Activated effector memory CD4-positive, alpha-beta T cell treated with Interleukin-2 at 50 U/mL for 16 hours (primary cell): ENCODE measurements around the gene KLHL42.
"Not testable (repeated sequence)": the region's sequence is repeated elsewhere in the genome, so short reads cannot be mapped to it uniquely, and the experiment has no call there.

Experiments
- DNase-seq: peaks from one replicate; pipeline ENCODE4 v3.0.0-alpha.2; 2020

KLHL42 gene, protein sequence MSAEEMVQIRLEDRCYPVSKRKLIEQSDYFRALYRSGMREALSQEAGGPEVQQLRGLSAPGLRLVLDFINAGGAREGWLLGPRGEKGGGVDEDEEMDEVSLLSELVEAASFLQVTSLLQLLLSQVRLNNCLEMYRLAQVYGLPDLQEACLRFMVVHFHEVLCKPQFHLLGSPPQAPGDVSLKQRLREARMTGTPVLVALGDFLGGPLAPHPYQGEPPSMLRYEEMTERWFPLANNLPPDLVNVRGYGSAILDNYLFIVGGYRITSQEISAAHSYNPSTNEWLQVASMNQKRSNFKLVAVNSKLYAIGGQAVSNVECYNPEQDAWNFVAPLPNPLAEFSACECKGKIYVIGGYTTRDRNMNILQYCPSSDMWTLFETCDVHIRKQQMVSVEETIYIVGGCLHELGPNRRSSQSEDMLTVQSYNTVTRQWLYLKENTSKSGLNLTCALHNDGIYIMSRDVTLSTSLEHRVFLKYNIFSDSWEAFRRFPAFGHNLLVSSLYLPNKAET

DNA sequence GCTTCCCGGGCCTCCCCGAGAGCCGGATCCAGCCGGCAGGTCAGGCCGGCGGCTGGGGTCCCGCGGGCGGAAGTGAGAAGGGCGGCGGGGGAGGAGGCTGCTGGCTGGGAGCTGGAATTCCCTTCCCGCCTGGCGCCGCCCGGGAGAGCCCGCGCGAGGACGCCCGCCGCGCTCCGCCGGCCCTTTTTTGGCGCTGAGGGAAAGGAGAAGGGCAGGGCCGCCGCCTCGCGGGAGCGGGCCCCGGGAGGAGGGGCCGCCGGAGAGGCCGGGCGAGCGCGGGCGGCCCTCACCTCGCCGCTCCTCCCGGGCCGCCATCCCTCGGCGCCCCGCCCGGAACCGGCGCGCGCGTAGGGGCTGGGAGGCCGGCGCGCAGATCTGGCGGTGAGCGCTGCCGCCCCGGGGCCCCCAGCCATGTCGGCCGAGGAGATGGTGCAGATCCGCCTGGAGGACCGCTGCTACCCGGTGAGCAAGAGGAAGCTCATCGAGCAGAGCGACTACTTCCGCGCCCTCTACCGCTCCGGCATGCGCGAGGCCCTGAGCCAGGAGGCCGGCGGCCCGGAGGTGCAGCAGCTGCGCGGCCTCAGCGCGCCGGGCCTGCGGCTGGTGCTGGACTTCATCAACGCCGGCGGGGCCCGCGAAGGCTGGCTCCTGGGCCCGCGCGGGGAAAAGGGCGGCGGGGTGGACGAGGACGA is at the start of gene KLHL42, which contains the start of gene MANSC4:
TSS of gene KLHL42 (plus strand) at position 314 of the 692 bp plus-strand sequence. CDS start at position 412, 98 bp downstream.
TSS of gene MANSC4 (minus strand) at position 317 of the 692 bp plus-strand sequence. CDS start 8,960 bp downstream, outside the sequence.
- peak; percentile 61 for DNase-seq

DNA sequence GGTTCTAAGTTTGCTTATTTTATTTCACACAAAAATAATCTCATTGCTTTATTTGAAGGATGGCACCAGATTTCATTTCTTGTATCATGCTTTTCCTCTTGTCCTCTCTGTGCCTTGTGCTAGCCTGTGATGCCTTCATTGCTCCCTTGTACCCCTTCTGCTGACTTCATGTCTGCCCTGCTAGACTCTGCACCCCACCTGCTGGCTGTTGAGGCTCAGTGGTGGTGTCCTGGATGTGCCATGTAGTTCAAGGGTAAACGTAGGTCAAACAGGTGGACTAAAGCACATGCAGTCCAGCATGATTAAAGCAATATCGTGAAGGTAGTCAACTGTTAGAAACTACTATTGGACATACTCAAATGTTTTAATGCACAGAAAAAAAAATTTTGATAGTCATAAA is 47.8 kb upstream of the KLHL42 start:
- DNase-seq: no peak

DNA sequence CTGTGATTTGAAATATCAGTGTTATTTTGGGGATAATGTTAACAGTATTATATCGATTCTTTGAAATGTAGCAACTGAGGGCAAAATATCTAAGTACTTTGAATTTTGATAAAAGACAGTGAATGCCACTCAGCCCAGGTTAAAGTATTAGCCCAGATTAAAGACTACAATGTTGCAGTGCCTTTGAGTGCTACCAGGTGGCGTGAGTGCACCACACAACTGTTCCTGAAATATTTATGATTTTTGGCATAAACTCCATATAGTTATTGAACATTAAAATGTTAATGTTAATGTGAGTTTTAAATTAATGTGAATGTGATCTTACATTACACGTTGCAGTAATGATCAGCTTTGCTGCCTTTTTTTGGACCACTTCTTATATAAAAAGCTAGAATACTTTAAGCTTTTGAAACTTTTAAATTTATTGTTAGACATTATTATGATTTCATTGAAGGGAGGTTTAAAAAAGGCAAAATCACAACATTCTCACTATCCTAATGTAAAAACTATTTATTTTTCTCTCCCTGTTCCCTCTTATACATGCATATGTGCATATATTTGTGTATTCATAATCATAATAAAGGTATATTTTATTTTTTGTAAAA is 46.9 kb upstream of the KLHL42 start:
- no peak for DNase-seq

DNA sequence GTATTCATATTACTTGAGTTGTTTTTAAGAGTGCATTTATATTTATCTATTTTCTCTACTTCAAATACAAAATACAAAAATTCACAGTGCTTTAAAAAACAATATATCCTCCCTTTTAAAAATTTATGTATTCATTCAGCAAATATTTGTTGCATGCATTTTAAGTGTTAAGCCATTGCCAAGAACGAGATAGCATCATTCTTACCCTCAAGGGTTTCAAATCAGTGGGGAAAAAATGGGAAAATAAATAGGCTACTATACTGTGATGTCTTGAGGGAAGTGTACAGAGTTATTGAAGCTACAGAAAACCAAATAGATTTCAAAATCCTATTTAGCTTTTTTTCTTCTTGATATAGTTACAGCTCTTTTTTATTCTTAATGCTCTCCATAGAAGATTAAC is 46.2 kb upstream of the KLHL42 start:
- no peak for DNase-seq

DNA sequence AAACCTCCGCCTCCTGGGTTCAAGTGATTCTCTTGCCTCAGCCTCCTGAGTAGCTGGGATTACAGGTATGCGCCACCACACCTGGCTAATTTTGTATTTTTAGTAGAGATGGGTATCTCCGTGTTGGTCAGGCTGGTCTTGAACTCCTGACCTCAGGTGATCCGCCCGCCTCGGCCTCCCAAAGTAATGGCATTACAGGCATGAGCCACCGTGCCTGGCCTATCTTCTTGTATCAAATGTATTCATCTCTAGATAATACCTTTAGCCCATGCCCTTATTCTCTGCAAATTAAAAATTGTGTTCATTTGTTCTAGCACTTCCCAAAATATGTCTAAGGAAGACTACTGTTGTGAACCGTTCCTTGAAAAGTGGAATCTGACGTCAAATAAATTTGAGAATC is 45.7 kb upstream of the KLHL42 start:
- not testable (repeated sequence) for DNase-seq

DNA sequence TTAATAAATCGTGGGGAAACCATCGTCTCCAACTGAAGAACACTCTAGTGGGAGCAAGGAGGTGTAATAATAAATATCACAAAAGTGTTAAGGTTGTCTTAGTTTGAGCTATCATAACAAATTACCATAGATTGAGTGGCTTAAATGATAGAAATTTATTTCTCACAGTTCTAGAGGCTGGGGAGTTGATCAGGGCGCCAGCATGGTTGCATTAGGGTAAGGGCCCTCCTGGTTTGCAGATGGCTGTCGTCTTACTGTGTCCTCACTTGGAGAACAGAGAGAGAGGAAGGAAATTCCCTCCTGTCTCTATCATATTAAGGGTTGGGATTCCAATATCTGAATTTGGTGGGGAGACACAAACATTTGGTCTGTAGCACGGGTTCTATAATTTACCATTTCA is 36.4 kb upstream of the KLHL42 start:
- DNase-seq: no peak

GRCh38 chr12:27745734-27746133 is 34.3 kb upstream of the KLHL42 start:
- not testable (repeated sequence) for DNase-seq

GRCh38 chr12:27747111-27747820 is 32.8 kb upstream of the KLHL42 start:
- DNase-seq: no peak

- DNase-seq: no peak
These were observed 28.5 kb upstream of the KLHL42 start for GRCh38 chr12:27751386-27752047.

DNA sequence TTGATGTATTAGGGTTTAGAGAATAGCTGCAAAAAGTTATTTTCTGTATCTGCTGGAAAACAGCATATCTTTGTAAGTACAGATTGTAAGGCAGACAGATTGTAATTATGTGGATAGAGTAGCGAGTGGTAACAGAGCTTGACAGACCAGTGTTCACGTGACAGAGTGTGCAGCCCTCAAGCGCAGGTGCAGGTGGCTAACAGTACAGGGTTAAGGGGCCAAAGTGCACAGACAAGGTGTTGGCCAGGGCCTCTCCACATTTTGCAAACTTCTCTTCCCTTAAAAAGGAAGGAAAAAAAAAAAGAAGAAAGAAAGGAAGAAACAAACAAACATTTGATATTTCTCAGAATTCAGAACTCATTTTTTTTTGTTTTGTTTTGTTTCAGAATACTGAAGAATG is 25.2 kb upstream of the KLHL42 start:
- DNase-seq: no peak

DNA sequence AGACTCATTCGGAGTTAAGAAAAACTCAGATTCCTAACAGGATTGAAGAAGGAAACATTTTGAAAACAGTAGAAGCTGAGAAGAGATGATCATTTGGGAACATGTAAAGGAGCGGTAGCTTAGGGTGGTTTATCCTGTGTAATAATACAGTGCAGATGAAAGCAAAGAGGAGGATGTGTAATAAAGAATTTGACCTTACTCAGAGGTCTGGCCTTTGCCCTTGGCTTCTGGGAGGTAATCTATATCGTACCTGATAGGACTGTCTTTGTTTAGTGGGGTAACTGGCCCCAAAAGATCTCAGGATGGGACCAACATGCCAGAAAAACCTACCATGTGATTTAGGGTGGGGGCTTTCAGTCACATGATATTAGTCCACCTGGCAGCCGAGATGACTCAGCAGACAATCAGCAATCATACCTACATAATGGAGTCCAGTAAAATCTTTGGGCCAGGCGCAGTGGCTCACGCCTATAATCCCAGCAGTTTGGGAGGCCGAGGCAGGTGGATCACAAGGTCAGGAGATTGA is 23.3 kb upstream of the KLHL42 start:
- no peak for DNase-seq

- DNase-seq: no peak
These were observed 17.3 kb upstream of the KLHL42 start for GRCh38 chr12:27762757-27763156.

- DNase-seq: no peak
These were observed 13.4 kb upstream of the KLHL42 start for GRCh38 chr12:27766587-27766986.

DNA sequence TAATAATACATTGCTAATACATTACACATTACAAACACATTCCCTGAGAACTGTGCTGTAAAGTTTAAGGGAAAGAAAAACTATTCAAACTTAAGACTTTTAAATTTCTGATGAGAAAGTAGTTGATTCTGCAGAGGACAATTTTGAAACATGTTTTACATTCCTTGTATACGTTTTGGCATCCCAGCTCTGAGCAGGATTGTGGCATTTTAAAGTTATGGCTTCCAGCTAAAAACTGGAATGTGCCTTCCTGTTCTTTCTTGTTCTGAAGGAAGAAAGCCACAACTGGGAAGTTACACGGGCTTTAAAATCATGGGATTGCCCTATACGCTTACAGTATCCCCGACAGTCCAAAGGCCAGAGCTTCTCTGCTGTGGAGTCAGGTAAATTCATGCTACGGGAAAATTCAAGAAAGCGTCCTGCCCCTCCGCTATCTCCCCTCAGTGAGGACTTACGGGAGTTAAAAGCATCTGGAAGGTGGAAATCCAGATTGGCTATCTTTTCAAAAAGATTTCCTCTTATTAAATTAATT is 10.8 kb upstream of the KLHL42 start:
- DNase-seq: no peak

- no peak for DNase-seq
These were observed 8.3 kb upstream of the KLHL42 start for GRCh38 chr12:27771481-27772327.

DNA sequence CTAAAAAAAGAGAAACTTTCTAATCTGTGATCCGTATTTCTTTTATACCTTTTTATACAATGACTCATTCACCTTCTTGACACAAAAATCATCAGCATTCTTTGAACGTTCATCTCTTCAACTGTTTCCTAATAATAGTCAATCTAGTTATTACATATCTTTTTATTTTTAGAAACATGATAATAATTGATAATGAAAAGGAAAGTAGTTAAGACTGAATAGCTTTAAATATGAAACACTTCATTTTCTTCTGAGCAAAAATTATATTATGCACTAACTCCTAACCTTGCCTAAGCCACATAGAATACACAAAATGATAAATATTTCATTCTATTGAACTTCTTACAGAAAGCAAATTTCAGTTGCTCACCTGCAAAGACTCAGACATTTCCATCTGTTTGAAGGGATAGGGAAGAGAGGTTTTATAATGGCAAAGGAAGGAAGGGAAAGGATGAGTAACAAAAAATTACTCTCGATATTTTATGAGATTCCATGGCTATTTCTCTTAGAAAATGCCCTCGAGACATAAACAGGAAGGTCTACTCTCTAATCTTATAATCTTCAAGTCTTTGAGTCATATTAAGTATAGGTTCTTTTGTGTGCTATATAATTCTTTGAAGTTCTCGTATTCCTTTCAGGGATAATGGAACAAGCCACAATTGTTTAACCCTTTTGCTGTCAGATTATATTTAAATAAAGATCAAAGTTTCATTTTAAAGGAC is 7.5 kb upstream of the KLHL42 start:
- no peak for DNase-seq

GRCh38 chr12:27777141-27777540 is 2.9 kb upstream of the KLHL42 start:
- DNase-seq: no peak

- no peak for DNase-seq
These were observed 1.8 kb upstream of the KLHL42 start for GRCh38 chr12:27778206-27778605.

- DNase-seq: no peak
These were observed 565 bp upstream of the KLHL42 start for GRCh38 chr12:27779416-27779919.
